Astrocyte of the spinal cord (primary cell): ENCODE measurements around the gene HSP90AA1.
"Not testable (repeated sequence)": the region's sequence is repeated elsewhere in the genome, so short reads cannot be mapped to it uniquely, and the experiment has no call there.

Source experiments
- DNase-seq: peaks from one replicate; pipeline ENCODE4 v3.0.0; 2011; ENCODE audit warnings: low read depth, low spot score
- H3K4me3 ChIP-seq: 2 replicates; pipeline ENCODE4 v1.5.1; 2011; ENCODE audit warnings: low read depth, mild to moderate bottlenecking, low read length, moderate library complexity
- in situ Hi-C: cut with HindIII; loops from 2 replicates; pipeline ENCODE4 v1.10.0; 2017; ENCODE audit warnings: low sequenced_read_pairs
- TF ChIP-seq, protein P1 (sequence below): IDR thresholded peaks from 2 replicates; pipeline ENCODE4 v1.5.1; 2012; ENCODE audit warnings: low read depth, mild to moderate bottlenecking, low read length, inconsistent platforms

Gene HSP90AA1

GRCh38 chr14:102079700-102079979 is 7.2 kb downstream of the HSP90AA1 start:
- TF ChIP-seq, protein P1, sequence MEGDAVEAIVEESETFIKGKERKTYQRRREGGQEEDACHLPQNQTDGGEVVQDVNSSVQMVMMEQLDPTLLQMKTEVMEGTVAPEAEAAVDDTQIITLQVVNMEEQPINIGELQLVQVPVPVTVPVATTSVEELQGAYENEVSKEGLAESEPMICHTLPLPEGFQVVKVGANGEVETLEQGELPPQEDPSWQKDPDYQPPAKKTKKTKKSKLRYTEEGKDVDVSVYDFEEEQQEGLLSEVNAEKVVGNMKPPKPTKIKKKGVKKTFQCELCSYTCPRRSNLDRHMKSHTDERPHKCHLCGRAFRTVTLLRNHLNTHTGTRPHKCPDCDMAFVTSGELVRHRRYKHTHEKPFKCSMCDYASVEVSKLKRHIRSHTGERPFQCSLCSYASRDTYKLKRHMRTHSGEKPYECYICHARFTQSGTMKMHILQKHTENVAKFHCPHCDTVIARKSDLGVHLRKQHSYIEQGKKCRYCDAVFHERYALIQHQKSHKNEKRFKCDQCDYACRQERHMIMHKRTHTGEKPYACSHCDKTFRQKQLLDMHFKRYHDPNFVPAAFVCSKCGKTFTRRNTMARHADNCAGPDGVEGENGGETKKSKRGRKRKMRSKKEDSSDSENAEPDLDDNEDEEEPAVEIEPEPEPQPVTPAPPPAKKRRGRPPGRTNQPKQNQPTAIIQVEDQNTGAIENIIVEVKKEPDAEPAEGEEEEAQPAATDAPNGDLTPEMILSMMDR = no peak
- DNase-seq = no peak

GRCh38 chr14:102078831-102079699 is 7.8 kb downstream of the HSP90AA1 start:
- no peak overlapping the region for H3K4me3 ChIP-seq
- in situ Hi-C loops = no loop called here
- TF ChIP-seq, protein P1 = no peak
- no peak for DNase-seq

More at GRCh38 chr14:102079700-102079979, 7.2 kb downstream of the HSP90AA1 start:
- no peak overlapping the region for H3K4me3 ChIP-seq
- in situ Hi-C loops = no loop called here

GRCh38 chr14:102078361-102078791 is 8.5 kb downstream of the HSP90AA1 start:
- in situ Hi-C loops, H3K4me3 ChIP-seq, DNase-seq: not testable (repeated sequence)

GRCh38 chr14:102077382-102077709 is 9.5 kb downstream of the HSP90AA1 start:
- H3K4me3 ChIP-seq = no peak overlapping the region
- TF ChIP-seq, protein P1 = no peak
- in situ Hi-C loops = no loop called here
- no peak for DNase-seq

DNA sequence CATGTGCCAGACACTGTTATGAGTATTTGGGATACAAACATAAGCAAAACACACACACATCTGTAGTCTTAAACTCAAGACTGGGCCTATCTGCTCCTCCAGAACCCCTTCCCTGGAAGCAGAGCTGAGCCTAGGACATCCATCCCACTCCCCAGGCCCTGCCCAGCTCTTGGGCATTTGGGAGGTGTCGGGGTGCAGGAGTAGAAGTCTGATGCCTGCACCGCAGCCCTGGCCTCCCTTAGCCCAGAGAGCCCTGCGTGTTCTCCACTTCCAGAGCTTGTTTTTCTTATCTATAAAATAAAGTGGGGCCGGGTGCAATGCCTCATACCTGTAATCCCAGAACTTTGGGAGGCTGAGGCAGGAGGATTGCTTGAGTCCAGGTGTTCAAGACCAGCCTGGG is 11.7 kb downstream of the HSP90AA1 start:
- in situ Hi-C loops = no loop called here
- TF ChIP-seq, protein P1 = no peak
- no peak overlapping the region for H3K4me3 ChIP-seq
- no peak for DNase-seq

DNA sequence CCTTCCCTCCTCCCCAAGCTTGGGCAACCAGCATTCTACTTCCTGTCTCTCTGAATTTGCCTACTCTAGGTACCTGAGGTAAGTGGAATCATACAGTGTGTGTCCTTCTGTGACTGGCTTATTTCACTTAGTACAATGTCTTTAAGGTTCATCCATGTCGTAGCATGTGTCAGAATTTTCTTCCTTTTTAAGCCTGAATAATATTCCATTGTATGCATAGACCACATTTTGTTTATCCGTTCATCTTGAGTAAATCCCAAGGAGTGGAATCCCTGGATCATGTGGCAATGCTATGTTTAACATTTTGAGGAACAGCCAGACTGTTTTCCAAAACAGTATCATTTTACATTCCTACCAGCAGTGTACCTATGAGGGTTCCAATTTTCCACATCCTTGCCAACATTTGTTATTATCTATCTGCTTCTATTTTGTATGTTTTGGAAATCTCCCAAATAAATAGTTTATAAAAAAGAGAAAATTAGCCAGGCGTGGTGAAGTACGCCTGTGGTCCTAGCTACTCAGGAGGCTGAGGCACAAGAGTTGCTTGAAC is 12.4 kb downstream of the HSP90AA1 start:
- H3K4me3 ChIP-seq = no peak overlapping the region
- in situ Hi-C loops = no loop called here
- TF ChIP-seq, protein P1 = no peak
- no peak for DNase-seq

GRCh38 chr14:102071283-102071998 is 15.4 kb downstream of the HSP90AA1 start:
- no peak overlapping the region for H3K4me3 ChIP-seq
- TF ChIP-seq, protein P1 = no peak
- DNase-seq = peak; percentile 65
- in situ Hi-C loops = no loop called here
